ELF-1 (cell line): ENCODE measurements around the gene PLCXD1.
"Not testable (repeated sequence)": the region's sequence is repeated elsewhere in the genome, so short reads cannot be mapped to it uniquely, and the experiment has no call there.

Source experiments
- DNase-seq: peaks from one replicate; pipeline ENCODE4 v3.0.0-alpha.2; 2016; ENCODE audit warnings: low read depth, low spot score

PLCXD1 gene

DNA sequence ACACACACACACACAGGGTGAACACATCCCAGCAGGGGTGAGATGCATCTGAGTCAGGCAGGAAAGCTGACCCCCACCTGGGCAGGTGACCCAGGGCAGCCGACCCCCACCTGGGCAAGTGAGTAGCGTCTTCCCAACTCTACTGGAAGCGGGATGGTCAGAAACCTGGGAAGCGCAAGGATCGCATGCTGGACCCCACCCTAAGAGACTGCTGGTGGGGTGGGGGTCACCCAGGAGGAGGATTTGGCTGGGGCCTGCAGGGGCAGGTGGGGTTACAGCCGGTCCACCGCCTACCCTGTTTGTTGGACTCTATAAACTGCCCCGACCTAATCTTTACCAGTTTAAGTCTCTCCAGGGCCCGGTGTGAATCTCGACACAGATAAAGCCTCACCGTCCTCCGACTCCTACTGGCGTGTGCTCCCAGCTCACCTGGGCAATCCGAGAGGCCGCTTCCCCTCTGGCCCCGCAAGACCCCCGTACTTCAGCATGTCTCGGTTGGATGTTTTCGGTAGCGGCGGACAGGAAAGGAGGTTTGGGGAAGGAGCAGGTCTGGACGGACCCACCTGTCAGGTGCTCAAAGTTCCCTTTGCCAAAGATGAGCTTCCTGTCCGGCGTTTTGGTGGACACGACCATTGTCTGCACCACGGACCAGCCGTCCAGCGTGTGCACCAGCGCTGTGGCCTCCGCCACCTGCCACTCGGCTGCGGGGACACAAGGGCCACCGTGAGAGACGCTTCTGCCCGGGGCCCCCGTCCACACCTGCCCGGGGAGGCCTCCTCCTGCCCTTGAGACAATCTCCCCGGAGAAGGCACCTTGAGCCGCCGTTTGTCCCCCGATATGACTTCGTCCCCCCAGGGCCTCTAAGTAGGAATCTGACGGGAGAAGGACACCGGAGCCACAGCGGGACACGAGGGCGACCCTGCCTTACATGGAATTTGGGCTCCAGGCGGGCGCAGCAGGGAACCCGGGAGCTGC lies 35.5 kb downstream of the PLCXD1 start:
- DNase-seq = no peak

DNA sequence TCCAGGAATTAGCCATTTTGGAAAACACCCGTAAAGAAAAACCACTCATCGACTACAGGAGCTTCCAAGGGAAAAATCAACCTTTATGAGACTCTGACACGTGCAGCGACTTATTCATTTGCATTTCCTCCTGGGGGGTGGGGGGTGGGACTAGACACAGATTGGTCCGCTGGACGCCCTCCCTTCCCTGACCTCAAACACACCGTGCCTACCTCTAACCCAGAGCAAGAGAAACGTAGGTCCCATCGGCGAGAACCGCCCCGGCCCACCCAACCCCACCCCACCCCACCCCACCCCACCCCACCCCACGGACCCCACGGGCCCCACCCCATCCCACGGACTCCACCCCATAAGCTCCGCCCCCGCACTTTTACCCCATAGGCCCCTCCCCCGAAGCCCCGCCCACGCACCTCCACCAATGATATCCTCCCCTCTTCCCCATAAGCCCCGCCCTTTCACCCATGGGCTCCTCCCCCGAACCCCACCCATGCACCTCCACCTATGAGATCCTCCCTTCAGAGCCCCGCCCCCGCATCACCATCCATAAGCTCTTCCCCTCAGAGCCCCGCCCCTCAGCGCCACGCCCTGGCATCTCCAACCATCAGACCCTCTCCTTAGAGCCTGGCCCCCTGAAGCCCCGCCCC lies 36.4 kb downstream of the PLCXD1 start:
- no peak for DNase-seq

DNA sequence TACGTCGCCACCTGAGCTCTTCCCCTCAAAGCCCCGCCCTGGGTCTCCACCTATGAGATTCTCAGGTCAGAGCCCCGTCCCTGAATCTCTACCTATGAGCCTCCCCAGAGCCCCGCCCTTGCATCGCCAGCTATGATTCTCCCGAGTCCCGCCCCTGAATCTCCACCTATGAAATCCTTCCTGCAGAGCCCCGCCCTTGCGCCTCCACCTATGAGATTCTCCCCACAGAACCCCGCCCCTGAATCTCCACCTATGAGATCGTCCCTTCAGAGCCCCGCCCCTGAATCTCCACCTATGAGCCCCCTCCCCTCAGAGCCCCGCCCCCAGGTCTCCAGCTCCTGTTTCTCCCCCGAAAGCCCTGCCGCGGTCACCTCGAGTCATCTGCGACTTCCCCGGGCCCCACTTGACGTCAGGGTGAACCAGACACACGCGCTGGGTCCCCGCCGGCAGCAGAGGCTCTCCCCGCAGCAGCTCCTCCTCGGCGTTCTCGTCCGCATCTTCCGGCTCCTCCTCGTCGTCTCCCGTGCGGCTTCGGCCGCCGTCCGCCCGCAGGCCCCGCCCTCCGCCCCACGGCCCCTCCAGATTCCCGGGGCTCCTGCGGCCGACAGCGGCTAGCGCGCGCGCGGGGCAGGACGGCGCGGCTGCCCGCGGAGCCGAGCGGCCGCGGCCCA lies 37.0 kb downstream of the PLCXD1 start:
- DNase-seq = peak; percentile 99

DNA sequence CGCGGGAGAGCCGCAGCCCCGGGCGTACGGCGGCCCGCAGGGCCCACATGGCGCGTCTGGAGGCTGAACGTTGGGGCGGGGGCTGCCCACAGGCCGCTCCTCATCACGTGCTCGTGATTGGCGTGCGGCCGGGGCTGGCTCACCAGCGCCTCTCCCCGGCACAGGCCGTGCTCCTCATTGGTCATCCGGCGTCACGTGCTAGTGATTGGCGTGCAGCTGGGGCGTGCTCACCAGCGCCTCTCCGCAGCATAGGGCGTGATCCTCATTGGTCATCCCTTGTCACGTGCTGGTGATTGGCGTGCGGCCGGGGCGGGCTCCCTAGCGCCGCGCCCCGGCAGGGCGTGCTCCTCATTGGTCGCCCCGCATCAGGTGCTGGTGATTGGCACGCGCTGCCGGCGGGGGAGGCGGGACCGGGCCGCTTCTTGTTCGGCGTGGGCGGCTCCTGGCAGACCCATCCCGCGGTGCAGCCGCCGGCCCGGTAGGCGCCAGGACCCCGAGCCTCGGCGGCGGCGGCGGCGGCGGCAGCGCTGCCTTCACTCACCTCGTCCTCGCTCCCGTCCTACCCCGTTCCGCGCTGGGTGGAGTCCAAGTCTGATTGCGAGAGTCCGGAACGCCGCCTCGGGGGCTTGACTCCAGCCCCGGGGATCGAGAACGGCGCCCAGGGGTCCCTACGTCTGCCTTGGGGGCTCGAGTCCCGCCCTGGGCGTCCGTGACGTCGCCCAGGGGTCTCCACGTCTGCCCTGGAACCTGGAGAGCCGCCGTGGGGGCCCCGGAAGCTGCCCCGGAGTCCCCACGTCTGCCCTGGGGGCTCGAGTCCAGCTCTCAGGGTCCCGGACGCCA lies 37.8 kb downstream of the PLCXD1 start, which contains the start of gene GTPBP6:
TSS of gene GTPBP6 (minus strand) at position 58 of the 840 bp plus-strand sequence. CDS start at position 49, 9 bp downstream.
- peak; percentile 100 for DNase-seq

DNA sequence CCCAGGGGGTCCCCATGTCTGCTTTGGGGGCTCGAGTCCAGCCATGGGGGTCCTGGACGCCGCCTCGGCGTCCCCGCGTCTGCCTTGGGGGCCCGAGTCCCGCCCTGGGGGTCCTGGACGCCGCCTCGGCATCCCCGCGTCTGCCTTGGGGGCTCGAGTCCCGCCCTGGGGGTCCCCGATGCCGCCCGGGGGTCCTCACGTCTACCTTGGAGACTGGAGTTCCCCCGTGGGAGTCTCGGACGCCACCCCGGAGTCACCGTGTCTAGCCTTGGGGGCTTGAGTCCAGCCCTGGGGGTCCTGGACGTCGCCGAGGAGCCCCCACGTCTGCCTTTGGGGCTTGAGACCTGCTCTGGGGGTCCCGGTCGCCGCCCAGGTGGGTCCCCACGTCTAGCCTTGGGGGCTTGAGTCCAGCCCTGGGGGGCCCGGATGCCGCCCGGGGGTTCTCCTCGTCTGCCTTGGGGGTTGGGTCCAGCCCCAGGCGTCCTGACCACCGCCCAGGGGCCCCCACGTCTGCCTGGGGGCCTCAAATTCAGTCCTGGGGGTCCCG lies 38.5 kb downstream of the PLCXD1 start:
- DNase-seq = no peak

DNA sequence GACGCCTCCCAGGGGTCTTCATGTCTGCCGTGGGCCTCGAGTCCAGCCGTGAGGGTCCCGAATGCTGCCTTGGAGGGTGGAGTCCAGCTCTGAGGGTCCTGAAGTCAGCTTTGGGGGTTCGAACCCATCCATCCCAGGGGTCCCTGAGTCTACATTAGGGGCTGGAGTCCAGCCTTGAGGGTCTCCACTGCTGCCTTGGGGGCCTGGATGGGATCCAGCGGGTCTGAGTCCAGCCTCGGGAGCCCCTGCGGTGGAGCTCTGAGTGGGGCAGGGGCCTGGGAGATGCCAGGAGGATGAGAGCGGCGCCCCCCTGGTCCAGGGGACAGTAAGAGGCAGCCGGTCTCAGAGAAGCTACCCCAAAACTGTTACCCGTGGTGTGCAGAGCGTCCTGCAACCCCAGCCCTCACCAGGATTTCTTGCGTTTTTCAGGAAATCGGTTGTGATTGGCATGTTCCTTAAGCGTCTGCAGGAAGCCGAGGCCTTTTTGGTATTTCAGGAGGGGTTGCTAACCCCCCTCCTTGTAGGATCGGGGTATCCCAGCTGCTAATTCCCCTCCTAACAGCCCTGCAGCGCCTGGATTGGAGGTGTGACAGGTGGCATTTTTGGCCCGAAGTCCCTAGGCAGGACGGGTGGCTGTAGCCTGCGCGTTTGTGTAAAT lies 39.1 kb downstream of the PLCXD1 start:
- no peak for DNase-seq

DNA sequence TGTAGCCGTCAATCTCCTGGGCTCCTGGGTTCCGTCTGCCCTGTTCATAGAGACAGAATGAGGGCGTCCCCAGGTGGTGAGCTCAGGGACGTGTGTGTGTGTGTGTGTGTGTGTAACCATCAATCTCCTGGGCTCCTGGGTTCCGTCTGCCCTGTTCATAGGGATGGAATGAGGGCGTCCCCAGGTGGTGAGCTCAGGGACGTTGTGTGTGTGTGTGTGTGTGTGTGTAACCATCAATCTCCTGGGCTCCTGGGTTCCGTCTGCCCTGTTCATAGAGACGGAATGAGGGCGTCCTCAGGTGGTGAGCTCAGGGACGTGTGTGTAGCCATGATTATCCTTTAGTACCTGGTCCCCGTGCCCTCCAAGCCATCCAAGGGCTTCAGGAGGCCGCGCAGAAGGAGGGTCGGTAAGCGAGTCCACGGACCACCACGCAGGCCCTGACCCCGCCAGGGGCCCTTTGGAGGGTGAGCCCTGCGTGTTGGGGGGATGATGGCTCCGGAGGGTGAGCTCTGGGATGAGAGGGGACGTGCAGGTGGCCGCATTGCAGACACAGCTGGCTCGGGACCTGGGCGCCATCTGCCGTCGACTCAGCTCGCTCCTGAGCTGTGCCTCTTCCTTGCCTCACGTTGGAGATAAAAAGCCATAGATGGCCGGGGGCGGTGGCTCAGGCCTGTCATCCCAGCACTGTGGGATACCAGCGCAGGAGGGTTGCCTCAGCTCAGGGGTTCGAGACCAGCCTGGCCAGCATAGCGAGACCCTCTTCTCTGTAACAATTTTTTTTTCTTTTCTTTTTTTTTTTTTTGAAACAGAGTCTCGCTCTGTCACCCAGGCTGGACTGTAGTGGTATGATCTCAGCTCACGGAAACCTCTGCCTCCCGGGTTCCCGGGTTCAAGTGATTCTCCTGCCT lies 42.8 kb downstream of the PLCXD1 start:
- DNase-seq = peak; percentile 88

DNA sequence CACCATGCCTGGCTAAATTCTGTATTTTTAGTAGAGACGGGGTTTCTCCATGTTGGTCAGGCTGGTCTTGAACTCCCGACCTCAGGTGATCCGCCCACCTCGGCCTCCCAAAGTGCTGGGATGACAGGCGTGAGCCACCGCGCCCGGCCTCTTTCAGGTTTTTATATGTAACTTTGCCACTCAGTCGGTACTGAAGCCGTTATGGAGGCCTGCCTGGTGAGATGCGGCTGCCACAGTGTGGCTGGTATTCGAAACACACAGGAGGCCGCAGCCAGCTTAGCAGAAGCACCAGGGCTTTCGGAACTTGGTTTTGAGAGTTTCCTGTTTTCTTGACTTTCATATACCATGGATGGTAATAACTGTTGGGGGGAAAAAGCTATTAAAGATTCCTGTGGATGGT lies 43.5 kb downstream of the PLCXD1 start:
- DNase-seq = not testable (repeated sequence)

DNA sequence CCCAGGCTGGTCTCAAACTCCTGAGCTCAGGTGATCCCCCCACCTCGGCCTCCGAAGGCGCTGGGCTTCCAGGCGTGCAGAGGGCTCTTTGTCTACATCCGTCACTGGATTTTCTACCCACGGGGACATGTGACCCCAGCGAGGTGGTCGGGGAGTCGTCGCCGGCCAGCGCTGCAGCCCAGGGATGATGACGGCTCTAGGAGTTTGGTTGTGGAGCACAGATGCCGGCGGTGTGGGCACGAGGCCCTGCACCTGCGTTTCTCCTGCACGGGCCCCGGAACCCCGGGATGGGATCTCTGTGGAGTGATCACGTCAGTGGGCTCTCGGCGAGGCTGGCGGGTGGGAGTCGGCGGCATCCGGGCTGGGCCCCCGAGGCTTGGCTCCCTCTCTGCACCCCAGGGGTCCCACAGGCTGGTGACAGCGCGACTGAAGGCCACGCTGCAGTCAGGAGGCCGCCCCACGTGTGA lies 46.5 kb downstream of the PLCXD1 start:
- DNase-seq = no peak

DNA sequence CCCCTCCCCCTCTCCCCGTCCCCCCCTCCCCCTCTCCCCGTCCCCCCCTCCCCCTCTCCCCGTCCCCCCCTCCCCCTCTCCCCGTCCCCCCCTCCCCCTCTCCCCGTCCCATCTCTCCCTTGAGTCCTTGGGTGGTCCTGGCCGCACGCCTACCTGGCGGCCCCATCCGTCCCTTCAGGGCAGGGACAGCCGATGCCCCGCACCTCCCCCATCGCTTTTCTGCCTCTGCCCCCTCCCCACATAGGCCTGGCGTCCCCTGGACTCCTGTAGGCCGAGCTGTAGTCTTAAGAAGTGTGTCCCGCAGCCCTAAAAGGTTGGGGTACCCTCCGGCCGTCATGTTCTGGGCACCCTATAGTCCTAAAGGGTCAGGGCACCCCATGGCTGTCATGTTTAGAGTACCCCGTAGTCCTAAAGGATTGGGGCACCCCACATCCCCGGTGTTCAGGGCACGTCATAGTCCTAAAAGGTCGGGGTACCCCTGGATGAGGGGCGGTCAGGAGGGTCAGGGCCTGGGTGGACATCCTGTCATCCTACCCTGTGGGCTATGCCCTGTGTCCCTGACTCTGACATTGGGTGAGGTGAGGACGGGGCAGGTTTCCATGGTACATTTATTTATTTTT lies 48.2 kb downstream of the PLCXD1 start:
- DNase-seq = no peak

DNA sequence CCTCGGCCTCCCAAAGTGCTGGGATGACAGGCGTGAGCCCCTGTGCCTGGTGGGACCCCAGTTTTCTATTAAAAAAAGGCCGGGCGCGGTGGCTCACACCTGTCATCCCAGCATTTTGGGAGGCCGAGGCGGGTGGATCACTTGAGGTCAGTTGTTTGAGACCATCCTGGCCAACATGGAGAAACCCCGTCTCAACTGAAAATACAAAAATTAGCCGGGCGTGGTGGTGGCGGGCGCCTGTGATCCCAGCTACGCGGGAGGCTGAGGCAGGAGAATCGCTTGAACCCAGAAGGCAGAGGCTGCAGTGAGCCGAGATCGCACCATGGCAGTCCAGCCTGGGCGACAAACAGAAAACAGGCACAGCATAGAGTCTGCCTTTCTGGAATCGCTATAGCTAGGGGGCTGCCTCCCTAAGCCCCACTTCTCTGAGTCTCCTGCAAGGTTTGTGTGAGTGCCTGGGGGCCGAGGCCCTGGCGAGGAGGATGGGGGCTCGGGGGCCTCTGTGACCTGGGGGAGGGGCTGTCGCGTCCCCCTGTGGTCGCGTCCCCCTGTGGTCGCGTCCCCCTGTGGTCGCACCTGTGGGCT lies 49.1 kb downstream of the PLCXD1 start:
- not testable (repeated sequence) for DNase-seq

DNA sequence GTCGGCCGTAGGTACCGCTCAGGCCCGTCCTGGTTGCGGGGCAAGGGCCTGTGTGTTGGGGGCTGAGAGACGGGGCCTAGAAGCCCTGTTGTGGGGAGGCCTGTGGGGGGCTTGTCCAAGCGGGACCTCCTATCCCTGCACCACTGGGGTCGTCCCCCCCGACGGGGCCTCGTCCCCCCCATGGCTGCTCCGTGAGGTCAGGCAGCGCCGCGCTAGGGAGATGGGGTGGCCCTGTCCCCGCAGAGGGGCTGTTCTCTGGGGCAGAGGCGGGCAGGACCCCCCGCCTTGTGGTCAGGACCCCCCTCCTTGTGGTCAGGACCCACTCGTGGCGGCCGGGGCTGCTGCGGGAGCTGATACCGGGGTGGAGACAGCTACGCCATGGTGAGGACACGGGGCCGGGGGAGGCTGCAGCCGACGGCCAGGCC lies 49.6 kb downstream of the PLCXD1 start:
- no peak for DNase-seq

DNA sequence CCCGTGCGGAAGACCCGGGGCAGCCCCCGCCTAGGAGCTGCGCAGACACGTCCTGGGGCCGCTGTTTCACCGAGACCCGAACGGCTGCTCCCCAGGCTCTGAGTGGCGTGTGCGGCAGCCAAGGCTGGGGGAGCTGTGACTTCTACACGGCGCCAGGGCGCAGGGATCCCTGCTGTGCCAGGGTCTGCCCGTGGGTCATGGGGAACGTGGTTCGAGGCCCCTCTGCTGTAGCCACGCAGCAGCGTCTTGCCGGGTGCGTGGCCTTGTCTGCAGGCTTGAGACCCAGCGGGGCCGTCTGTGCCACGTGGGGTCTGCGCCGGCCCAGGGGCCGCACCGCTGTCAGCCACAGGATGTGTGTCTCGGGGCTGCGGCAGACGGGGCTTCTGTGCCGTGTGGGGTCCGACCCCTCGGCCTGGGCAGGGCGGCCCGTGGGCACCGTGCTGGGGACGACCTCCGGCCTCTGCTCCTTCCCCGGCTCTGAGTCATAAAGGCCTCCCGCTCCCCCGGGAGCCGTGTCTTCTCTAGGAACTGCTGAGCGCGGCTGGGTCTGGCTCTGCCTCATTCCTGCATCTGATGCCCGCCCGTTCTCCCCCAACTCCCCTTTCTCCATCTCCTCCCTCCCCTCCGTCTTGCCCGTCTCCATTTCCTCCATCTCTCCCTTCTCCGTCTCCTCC lies 50.1 kb downstream of the PLCXD1 start:
- peak; percentile 56 for DNase-seq

DNA sequence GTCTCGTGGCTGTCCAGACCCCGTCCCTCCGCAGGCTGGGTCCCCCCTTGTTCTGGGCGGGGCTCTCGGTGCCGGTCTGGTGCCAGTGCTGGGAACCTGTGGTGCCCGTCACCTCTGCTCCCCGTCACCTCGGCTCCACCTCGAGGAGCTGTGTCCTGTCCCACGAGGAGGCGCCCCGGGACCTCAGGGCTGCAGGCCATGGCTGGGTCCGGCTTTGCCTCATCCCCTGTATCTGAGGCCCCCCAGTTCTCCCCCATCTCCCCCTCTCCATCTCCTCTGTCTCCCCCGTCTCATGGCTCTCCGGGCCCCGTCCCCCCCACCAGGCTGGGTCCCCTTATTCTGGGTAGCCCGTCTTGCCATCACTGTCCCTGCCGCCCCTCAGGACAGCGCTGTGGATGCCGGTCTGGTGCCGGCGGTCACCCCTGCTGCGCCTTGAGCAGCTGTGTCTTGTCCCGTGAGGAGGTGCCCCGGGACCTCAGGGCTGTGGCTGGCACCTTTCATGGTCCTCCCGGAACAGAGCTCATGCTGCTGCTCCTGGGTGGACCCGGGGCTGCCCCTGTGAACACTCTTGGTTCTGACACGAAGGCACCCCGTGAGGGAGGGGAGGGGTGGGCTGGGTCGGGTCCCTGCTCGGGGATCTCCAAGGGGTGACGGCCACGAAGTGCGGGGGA lies 50.8 kb downstream of the PLCXD1 start:
- DNase-seq = no peak

DNA sequence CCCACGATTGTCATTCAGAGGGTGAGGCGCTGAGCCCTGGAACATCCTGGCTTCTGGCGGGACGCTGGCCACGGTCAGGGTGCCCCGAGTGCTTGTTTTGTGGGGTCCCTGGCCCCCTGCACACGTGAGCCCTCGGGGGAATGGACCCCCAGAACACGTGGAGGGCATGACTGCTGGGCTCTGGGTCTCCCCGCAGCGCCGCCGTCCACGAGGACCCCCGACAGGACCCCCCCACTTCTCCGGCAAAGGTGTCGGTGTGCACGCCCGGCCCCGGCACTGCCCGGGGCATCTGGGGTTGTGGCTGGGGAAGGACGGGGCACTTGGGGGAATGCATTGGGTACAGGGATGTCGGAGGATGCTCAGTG lies 51.3 kb downstream of the PLCXD1 start:
- DNase-seq = no peak

DNA sequence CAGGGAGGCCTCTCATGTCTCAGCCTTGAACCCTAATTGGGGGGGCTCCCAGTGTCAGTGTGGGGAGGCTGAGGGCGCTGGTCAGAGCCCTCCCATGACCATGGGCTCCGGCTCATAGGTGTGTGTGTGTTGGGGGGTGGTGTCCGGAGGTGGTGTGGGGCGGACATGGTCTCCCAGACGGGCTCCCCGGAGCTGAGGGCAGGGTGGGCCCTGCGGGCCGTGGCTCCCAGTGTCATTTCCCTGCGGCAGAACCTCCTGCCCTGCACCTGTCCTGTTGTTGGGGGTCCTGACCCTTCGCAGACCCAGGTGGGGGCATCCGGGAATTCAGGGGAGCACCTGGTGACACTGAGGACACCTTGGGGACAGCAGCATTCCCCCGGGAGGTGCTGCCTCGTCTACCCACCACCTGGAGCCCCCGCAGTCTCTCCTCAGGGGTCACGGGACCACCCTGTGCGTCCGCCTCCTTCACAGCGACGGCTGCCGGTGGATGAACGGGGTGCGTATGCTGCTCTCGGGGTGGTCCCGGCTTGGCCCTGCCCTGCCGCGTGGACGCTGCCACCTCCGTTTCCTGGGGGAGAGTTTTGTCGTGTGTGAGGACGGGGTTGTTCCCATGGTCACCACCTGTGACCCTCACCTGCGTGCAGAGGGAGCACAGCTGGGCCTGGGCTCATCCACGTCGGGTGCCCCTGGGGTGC lies 51.9 kb downstream of the PLCXD1 start:
- DNase-seq = no peak
